ENCODE data around the gene DAO.

DNA sequence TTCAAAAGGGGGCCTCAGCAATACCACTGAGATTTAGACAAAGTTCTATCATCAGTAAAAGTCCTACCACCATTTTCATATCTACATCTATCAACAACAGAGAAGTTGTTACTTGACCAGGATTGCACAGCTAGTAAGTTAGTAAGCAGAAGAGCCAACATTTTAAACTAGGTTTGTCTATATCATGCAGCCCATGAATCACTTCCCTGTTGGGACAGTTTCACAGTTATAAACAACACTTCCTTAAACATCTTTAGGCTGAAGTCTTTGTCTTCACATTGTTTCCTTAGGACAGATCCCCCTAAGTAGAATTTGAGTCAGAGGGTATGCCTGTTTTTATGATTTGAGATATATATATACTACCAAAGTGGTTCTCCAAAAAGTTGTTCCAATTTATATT lies 68.5 kb downstream of the DAO start:
- TF ChIP-seq CTCF (IDR thresholded peaks at IDR 0.05; ENCODE audit: poor library complexity) (no peak), EZH2phosphoT487 (IDR thresholded peaks at IDR 0.05; ENCODE audit: low read depth, severe bottlenecking, unreplicated experiment) (no peak), EZH2 (IDR thresholded peaks at IDR 0.05; ENCODE audit: borderline replicate concordance) (no peak)
